Endothelial cell of umbilical vein (primary cell): ENCODE results near the gene RUSC2. TPM values are rescaled to one million over a fixed set of nuclear protein-coding genes. Genes with fewer than 3 reads are reported as not detected.

ENCODE experiments used
- BruUV-seq: library from RNA; stranded (reverse); fragments of 400-500 nt; replicated peaks from 2 replicates; lab custom pipeline; 2021; lab: Mats Ljungman, UMichigan
- CTCF ChIA-PET: fragments of 300-600, 350-600 bp; sonication (Branson Sonifier 250); formaldehyde crosslinking; loops from one replicate; lab custom pipeline; 2021; ENCODE audit warnings: antibody characterized with exemption, inconsistent platforms; lab: Charles Lee
- POLR2A ChIA-PET: fragments of 300-600, 350-600 bp; sonication (Branson Sonifier 250); formaldehyde crosslinking; loops from one replicate; lab custom pipeline; 2021; ENCODE audit warnings: antibody characterized with exemption, inconsistent platforms; lab: Charles Lee
- DNase-seq: peaks from one replicate; pipeline ENCODE4 v3.0.0-alpha.2; 2011; ENCODE audit warnings: low read depth, low spot score
- FAIRE-seq: peaks from 2 replicates; lab custom pipeline; 2011; peaks lifted over from hg19 to GRCh38; lab: Jason Lieb, UNC
- H2AFZ ChIP-seq: 2 replicates; pipeline ENCODE4 v1.6.0; 2012; ENCODE audit warnings: low read depth, low read length, control low read depth, inconsistent platforms
- H3K27ac ChIP-seq: 2 replicates; pipeline ENCODE4 v1.5.1; 2011; ENCODE audit warnings: low read depth, mild to moderate bottlenecking, control low read depth, low read length, moderate library complexity; ENCODE audit not compliant: insufficient read depth
- H3K27me3 ChIP-seq, 2 experiments: 2 replicates each; pipeline versions ENCODE4 v1.6.0 to v1.6.1; 2011; ENCODE audit warnings: low read length in 2 of 2, mixed read lengths in 1 of 2; ENCODE audit not compliant: control insufficient read depth in 2 of 2, insufficient read depth in 2 of 2
- H3K36me3 ChIP-seq, 2 experiments: 2 replicates in 1 of 2; 3 replicates in 1 of 2; pipeline ENCODE4 v1.5.1; 2011; ENCODE audit warnings: low read length in 2 of 2, mild to moderate bottlenecking in 1 of 2, moderate library complexity in 1 of 2; ENCODE audit not compliant: control insufficient read depth in 2 of 2, insufficient read depth in 2 of 2; ENCODE audit errors: extremely low read depth in 1 of 2
- H3K4me1 ChIP-seq: 3 replicates; pipeline ENCODE4 v1.5.1; 2011; ENCODE audit warnings: mild to moderate bottlenecking, low read length; ENCODE audit not compliant: control insufficient read depth, insufficient read depth; ENCODE audit errors: extremely low read depth
- H3K4me2 ChIP-seq: 2 replicates; pipeline ENCODE4 v1.6.1; 2011; ENCODE audit warnings: low read length, control low read depth, mixed read lengths; ENCODE audit not compliant: insufficient read depth
- H3K4me3 ChIP-seq, 3 experiments: fragments of 200-600 bp in 1 of 3; sonication (generic), shearing (Covaris generic) in 1 of 3; replicated peaks in 1 of 3; 2 replicates each; pipeline ENCODE4 v1.5.1; 2011 to 2016; ENCODE audit warnings: control low read depth in 3 of 3, low read length in 3 of 3, mild to moderate bottlenecking in 2 of 3, inconsistent platforms in 1 of 3, low read depth in 1 of 3, moderate library complexity in 1 of 3; ENCODE audit not compliant: insufficient read depth in 1 of 3
- H3K79me2 ChIP-seq: 2 replicates; pipeline ENCODE4 v1.6.0; 2012; ENCODE audit warnings: low read length, inconsistent platforms; ENCODE audit not compliant: control insufficient read depth, insufficient read depth
- H3K9ac ChIP-seq: replicated peaks from 2 replicates; pipeline ENCODE3; 2011; ENCODE audit warnings: low read length, control low read depth; ENCODE audit not compliant: insufficient read depth; ENCODE audit errors: extremely low read depth
- H3K9me1 ChIP-seq: replicated peaks from 3 replicates; pipeline ENCODE4 v1.6.0; 2011; ENCODE audit warnings: mild to moderate bottlenecking, low read length; ENCODE audit not compliant: control insufficient read depth, insufficient read depth; ENCODE audit errors: extremely low read depth
- H3K9me3 ChIP-seq: replicated peaks from 2 replicates; pipeline ENCODE4 v1.5.1; 2012; ENCODE audit warnings: low read length, inconsistent platforms; ENCODE audit not compliant: control insufficient read depth, insufficient read depth
- H4K20me1 ChIP-seq: replicated peaks from 2 replicates; pipeline ENCODE3; 2011; ENCODE audit warnings: mild to moderate bottlenecking, low read length; ENCODE audit not compliant: control insufficient read depth, insufficient read depth; ENCODE audit errors: extremely low read depth
- EZH2 ChIP-seq: IDR thresholded peaks from 2 replicates; pipeline ENCODE4 v1.6.1; 2012; ENCODE audit warnings: borderline replicate concordance, low read depth, mild to moderate bottlenecking, moderate library complexity, low read length, inconsistent platforms; ENCODE audit not compliant: severe bottlenecking
- FOS ChIP-seq: IDR thresholded peaks from 2 replicates; pipeline ENCODE4 v1.6.1; 2011; ENCODE audit warnings: mild to moderate bottlenecking, low read length, moderate library complexity, borderline replicate concordance; ENCODE audit not compliant: insufficient read depth
- GATA2 ChIP-seq: IDR thresholded peaks from 2 replicates; pipeline ENCODE4 v1.7.0; 2011; ENCODE audit warnings: low read depth, mild to moderate bottlenecking, moderate library complexity, mixed read lengths, low read length; ENCODE audit not compliant: insufficient read length, insufficient read depth
- JUN ChIP-seq: IDR thresholded peaks from 2 replicates; pipeline ENCODE4 v1.6.1; 2011; ENCODE audit warnings: borderline replicate concordance, low read depth; ENCODE audit not compliant: insufficient read length, insufficient read depth
- MYC ChIP-seq: IDR thresholded peaks from one replicate; pipeline ENCODE4 v1.6.1; 2011; ENCODE audit warnings: mild to moderate bottlenecking, low read depth, low read length
- POLR2A ChIP-seq: IDR thresholded peaks from 2 replicates; pipeline ENCODE4 v1.6.1; 2012; ENCODE audit warnings: low read depth, mild to moderate bottlenecking, control low read depth, low read length
- POLR2AphosphoS5 ChIP-seq: IDR thresholded peaks from 2 replicates; pipeline ENCODE4 v1.6.1; 2012; ENCODE audit warnings: low read depth, mild to moderate bottlenecking, control low read depth, low read length, moderate library complexity; ENCODE audit not compliant: insufficient read depth
- dilution Hi-C: fragments of 300-500 bp; cut with MboI; formaldehyde crosslinking; loops from one replicate; pipeline ENCODE4 v1.15.0; 2019; ENCODE audit warnings: low sequenced_read_pairs; ENCODE audit not compliant: extremely low pct_ligation_motif_present
- intact Hi-C: fragments of 100-400 bp; cut with micrococcal nuclease; formaldehyde crosslinking; loops from one replicate; pipeline ENCODE4 v1.10.0; 2022
- polyA plus RNA-seq, 4 experiments: library from polyadenylated mRNA; depleted of rRNA in 3 of 4; stranded (reverse) in 3 of 4; unstranded in 1 of 4; fragments of >200 nt; gene quantifications; 2 replicates each; pipeline versions ENCODE4 v1.2.1 to v1.2.3, GENCODE V29; 2011 to 2012; ENCODE audit warnings: missing spikeins in 1 of 4
- total RNA-seq: library from RNA; stranded (reverse); gene quantifications from 2 replicates; pipeline ENCODE4 v1.2.3, GENCODE V29; 2021
- TF ChIP-seq, protein P1 (sequence below): IDR thresholded peaks from 2 replicates; pipeline ENCODE4 v1.6.1; 2011; ENCODE audit not compliant: insufficient read depth, insufficient read length
- TF ChIP-seq, protein P2 (sequence below), 2 donors: IDR thresholded peaks; 1 replicate in 1 of 2; 2 replicates in 1 of 2; pipeline ENCODE4 v1.5.1; 2011; ENCODE audit warnings: low read length in 2 of 2, mild to moderate bottlenecking in 2 of 2, moderate library complexity in 2 of 2, control low read depth in 1 of 2, inconsistent platforms in 1 of 2, low read depth in 1 of 2; ENCODE audit not compliant: insufficient read depth in 1 of 2; ENCODE audit errors: extremely low read depth in 1 of 2

RUSC2 gene
- total and polyA plus RNA-seq, 2 donors (not counting 3 experiments of a cell fraction or from before 2014, with no cell fraction given): 26.1 to 46.2 TPM

DNA sequence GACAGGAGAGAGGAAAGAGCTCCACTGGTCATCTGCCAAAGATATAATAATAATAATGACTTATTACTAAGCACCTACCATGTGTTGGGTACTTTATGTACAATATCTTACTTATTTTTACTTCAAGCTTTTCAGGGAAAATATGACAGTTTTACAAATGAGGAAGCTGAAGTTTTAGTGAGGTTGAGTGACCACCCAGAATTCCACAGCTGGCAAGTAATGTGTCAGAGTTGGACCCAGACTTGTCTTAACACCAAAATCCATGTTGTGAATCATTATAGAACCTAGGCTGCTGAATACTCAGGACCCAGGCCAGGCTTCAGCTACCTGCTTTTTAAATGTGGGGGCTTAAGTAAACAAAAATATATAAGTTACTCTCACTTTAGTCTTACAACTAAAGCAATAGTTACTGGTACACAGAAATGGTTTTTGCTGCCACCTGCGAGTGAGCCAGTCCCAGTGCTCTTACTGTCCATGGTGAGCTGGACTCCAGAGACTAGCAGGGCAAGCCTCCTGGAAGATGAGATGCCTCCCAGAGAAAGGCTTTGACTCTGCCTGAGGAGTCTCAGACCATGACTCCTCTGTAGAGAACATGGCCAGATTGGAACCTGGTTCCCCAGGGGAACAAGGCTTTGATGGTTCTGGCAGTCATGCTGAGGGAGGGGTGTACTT, 29.9 kb downstream of the RUSC2 start:
- FAIRE-seq (no peak), DNase-seq (no peak)
- Histone ChIP-seq H3K79me2 (peaks cover 71% of the 10 kb centered on the region), H3K4me2 (peak overlapping the region; percentile 75), H2AFZ (no peak overlapping the region), H3K9ac (peak overlapping the region; percentile 90), H3K9me1 (no peaks in the 10 kb centered on the region), H3K4me3 (no peak overlapping the region), H3K27me3 (no peaks in the 10 kb centered on the region), H3K36me3 (no peaks in the 10 kb centered on the region), H3K4me1 (peaks cover 60% of the 10 kb centered on the region), H3K27ac (peak overlapping the region; percentile 99), H3K9me3 (no peaks in the 10 kb centered on the region), H4K20me1 (no peaks in the 10 kb centered on the region)
- intact Hi-C loops (loop anchor here (1.0 to 2.0 kb wide), 2 partner anchors 9 to 33 kb away; no protein-coding TSS in a partner anchor), dilution Hi-C loops (no loop called here)
- no peak for TF ChIP-seq GATA2
- no peak for TF ChIP-seq MYC
- no peak for TF ChIP-seq POLR2A
- no peak for TF ChIP-seq FOS
- no peak for TF ChIP-seq POLR2AphosphoS5
- no peak for TF ChIP-seq JUN
- TF ChIP-seq, protein P1, sequence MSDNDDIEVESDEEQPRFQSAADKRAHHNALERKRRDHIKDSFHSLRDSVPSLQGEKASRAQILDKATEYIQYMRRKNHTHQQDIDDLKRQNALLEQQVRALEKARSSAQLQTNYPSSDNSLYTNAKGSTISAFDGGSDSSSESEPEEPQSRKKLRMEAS: no peak
- TF ChIP-seq EZH2: no peak
- TF ChIP-seq, protein P2, sequence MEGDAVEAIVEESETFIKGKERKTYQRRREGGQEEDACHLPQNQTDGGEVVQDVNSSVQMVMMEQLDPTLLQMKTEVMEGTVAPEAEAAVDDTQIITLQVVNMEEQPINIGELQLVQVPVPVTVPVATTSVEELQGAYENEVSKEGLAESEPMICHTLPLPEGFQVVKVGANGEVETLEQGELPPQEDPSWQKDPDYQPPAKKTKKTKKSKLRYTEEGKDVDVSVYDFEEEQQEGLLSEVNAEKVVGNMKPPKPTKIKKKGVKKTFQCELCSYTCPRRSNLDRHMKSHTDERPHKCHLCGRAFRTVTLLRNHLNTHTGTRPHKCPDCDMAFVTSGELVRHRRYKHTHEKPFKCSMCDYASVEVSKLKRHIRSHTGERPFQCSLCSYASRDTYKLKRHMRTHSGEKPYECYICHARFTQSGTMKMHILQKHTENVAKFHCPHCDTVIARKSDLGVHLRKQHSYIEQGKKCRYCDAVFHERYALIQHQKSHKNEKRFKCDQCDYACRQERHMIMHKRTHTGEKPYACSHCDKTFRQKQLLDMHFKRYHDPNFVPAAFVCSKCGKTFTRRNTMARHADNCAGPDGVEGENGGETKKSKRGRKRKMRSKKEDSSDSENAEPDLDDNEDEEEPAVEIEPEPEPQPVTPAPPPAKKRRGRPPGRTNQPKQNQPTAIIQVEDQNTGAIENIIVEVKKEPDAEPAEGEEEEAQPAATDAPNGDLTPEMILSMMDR (IDR thresholded peaks at IDR 0.05; ENCODE audit: extremely low read depth in 1 of 2, insufficient read depth in 1 of 2, low read depth in 1 of 2, low read length in 2 of 2): no peak
- ChIA-PET CTCF (interaction anchor here (0.8 to 7.2 kb wide), 8 partner anchors 10 to 404 kb away, joined by 3 to 83 read pairs (median 16); partner anchors contain the start of genes ATOSB and RUSC2), POLR2A (interaction anchor here (0.7 to 2.6 kb wide), 5 partner anchors 9 to 33 kb away, joined by 3 to 12 read pairs (median 4); no protein-coding TSS in a partner anchor)
- no TSS peak for BruUV-seq
